T-helper 1 cell treated with Interleukin-12 subunit alpha and Interleukin-12 subunit beta and Interleukin-4 antibody, amounts not matched to agents 30 ng/mL and 1 ng/mL, for 36 hours (primary cell): ENCODE results near the gene KRT71. TPM values are rescaled to one million over a fixed set of nuclear protein-coding genes. Genes with fewer than 3 reads are reported as not detected.
"Not testable (repeated sequence)": the region's sequence is repeated elsewhere in the genome, so short reads cannot be mapped to it uniquely, and the experiment has no call there.

Source experiments
- intact Hi-C: fragments of 100-400 bp; cut with micrococcal nuclease; formaldehyde crosslinking; loops from one replicate; pipeline ENCODE4 v1.15.1; 2024
- total RNA-seq: library from RNA; stranded (reverse); gene quantifications from 2 replicates; pipeline ENCODE4 v1.2.3, GENCODE V29; 2022

KRT71 gene
- total RNA-seq, 1 donor from 2014 or later: not detected

DNA sequence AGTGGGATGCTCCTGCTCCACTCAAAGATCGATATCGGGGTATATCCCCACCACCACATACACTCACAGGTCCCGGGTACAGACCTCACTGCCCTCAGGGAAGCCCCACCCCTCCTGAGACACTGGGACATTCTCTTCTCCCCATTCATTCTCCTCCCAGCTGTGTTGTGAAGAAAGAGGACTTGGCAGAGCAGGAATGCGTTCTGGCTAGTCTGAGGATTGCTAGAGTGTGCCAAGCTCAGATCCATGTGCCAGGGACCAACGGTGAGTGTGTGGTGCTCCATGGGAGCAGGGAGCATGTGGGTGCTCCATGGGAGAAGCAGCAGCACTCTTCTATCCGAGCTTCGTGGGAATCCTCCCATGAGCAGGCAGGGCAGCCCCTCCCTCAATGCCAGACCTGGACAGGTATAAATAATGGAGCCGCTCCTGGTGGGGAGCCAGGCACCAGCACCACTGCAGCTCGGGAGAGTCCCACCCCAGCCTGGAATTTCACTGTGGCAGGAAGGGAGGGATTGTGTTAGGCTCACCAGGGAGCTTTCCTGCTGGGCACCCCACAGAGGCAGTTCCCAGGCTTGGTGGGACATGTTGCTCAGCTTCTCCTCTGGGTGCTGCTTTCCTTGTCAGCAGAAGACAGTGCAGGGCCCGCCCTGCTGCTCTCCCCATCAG lies 30.5 kb downstream of the KRT71 start:
- intact Hi-C loops: no loop called here

GRCh38 chr12:52521568-52522266 lies 31.2 kb downstream of the KRT71 start:
- intact Hi-C loops: no loop called here

GRCh38 chr12:52521175-52521567 lies 31.8 kb downstream of the KRT71 start:
- intact Hi-C loops: no loop called here

DNA sequence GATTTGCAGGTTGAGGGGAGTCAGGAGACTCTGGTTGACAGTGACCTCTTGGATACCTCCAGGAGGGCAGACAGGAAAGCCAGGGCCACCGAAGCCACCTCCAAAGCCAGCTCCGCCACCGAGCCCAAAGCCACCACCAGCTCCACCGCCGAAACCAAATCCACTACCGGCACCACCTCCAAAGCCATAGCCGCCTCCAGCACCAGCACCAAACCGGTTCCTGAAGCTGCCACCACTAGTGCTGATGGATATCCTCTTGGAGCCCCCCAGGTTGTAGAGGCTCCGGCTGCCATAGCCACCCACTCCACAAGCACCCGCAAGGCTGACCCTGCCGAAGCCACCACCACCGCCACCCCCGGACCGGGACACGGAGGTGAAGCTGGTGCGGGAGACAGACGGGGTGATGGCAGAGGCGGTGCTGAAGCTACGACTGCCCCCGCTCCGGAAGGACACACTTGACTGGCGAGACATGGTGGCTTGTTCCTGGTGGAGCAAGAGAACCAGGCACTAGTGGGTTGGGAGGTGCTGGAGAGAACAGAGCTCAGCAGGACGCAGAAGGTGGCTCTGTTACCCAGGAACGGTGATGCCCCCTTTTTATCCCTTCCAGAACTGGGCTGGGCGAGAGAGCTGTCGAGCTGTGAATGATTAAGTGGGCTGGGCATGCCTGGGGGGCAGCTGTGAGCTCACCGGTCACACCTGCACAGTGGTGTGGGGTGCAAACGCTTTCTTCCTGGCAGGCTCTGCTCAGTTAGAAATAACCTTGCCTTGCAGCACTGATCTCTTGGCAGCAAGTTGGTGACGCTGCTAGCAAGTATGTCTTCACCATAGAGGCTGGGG lies 32.9 kb downstream of the KRT71 start, which contains the start of gene KRT5:
Gene KRT5, minus strand, starts transcription at position 569 of the 837 bp plus-strand sequence. Its CDS starts 98 bp downstream, at position 471.
- intact Hi-C loops: no loop called here

GRCh38 chr12:52519387-52519703 lies 33.6 kb downstream of the KRT71 start:
- intact Hi-C loops: no loop called here

DNA sequence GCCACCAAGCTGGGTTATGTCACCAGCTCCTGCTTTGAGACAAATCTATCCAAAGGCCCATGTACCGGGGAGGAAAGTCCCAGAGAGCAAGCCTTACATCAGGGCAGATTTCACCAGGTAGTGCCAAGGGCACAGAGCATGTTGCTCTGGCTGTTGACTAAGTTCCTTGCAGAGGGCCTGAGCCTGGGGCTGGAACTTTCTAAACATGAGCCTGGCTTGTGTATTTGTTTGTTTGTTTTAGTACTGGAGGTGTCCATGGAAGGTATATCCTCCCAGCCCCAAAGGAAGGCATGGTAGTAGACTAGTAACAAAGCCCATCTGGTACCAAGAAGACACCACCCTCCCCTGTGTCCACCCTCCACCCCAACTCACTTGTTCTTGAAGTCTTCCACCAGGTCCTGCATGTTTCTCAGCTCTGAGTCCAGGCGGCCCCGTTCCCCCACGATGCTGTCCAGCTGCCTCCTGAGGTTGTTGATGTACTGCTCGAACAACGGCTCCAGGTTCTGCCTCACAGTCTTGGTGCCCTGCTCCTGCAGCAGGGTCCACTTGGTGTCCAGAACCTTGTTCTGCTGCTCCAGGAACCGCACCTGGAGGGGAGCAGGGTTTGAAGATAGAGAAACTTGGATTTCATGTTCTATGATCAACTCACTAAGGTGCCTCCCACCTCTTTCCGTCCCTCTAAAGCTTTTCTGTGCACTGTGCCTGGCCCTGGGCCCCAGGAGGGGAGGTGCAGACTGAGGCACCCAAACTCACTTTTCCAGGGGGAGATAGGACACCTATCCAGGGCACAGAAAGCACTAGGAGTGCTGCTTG lies 34.2 kb downstream of the KRT71 start:
- intact Hi-C loops: no loop called here

DNA sequence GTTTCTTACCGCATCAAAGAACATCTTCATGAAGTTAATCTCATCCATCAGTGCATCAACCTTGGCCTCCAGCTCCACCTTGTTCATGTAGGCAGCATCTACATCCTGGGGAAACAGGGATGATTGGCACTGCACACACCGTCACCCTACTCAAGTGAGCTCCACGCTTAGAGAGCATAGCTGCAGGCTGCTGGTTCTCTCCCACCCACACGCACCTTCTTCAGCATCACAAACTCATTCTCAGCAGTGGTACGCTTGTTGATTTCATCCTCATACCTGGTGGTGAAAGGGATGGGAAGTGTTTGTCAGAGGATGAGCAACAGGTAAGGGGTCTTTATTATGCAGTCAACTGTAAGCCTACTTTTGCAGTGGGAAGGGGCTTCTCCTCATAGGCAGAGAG lies 35.1 kb downstream of the KRT71 start:
- intact Hi-C loops: no loop called here

DNA sequence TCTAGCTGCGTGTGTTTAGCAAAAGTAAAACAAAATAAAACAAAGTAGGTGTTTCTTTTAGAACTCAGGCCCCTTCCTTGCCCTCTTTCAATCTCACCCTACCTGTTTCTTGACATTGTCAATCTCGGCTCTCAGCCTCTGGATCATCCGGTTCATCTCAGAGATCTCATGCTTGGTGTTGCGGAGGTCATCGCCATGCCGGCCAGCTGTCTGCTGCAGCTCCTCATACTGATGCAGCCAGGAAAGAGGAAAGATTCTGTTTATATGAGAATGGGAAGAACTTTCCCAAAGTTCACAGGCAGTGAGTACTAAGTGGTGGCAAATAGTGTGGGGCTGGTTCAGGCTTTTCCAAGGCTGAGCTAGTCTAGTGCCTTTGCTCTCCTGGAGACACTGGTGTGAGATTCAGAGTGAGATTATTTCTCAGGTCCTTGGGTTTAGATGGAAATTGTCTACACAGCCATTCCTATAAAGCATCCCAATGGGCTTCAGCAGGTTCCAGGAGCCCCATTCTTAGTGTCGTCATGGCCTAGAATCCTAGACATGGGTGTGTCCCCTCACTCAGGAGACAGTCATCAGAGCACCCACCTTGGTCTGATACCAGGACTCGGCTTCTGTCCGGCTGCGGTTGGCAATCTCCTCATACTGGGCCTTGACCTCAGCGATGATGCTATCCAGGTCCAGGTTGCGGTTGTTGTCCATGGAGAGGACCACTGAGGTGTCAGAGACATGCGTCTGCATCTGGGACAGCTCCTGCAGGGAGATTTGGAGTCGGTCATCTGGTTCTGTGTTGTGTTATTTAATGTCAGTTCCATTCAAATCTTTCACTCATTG lies 35.7 kb downstream of the KRT71 start:
- intact Hi-C loops: no loop called here

GRCh38 chr12:52515927-52516831 lies 36.8 kb downstream of the KRT71 start:
- intact Hi-C loops: no loop called here

- intact Hi-C loops: no loop called here
Measured at GRCh38 chr12:52515319-52515646, 37.7 kb downstream of the KRT71 start.

GRCh38 chr12:52514471-52515318 lies 38.2 kb downstream of the KRT71 start:
- intact Hi-C loops: no loop called here

GRCh38 chr12:52513736-52514135 lies 39.2 kb downstream of the KRT71 start:
- intact Hi-C loops: no loop called here

DNA sequence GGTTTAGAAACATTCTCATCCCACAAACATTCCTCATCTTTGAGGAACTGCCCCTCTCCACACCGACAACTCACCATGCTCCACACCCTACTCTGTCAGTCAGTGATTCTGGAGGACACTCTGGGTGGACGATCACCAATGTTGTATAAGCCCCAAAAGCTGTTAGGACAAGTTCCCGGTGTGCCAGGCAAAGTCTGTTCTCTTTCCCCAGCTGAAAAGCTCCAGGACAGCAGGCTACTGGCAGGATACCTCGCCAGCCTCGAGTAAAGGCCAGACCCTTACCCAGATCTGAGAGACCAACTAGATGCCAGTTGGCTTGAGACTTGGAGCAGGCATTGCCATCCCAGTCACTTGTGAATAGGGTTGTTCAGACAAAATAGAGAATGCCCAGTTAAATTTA lies 44.7 kb downstream of the KRT71 start:
- intact Hi-C loops: no loop called here

- intact Hi-C loops: loop anchor here (1.0 kb wide), 2 partner anchors 135 to 350 kb away; no protein-coding TSS in a partner anchor
Measured at GRCh38 chr12:52506858-52507715, 45.9 kb downstream of the KRT71 start.

GRCh38 chr12:52502877-52503276 lies 50.1 kb downstream of the KRT71 start:
- intact Hi-C loops: no loop called here

DNA sequence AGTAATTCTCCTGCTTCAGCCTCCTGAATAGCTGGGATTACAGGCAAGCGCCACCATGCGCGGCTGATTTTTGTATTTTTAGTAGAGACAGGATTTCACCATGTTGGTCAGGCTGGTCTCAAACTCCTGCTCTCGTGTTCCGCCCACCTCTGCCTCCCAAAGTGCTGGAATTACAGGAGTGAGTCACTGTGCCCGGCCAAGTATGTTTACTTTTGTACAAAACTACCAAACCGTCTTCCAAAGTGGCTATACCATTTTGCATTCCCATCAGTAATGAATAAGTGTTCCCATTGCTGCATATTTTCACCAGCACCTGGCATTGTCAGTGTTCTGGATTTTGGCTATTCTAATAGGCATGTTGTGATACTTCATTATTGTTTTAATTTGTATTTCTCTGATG lies 51.5 kb downstream of the KRT71 start:
- intact Hi-C loops: no loop called here

GRCh38 chr12:52500574-52500973 lies 52.4 kb downstream of the KRT71 start:
- intact Hi-C loops: not testable (repeated sequence)
